T-helper 2 cell treated with Interferon-gamma antibody and Interleukin-4, amounts not matched to agents 5 μg/mL and 100 μg/mL, for 36 hours (primary cell): ENCODE data around the gene DNAH8.
"Not testable (repeated sequence)": the region's sequence is repeated elsewhere in the genome, so short reads cannot be mapped to it uniquely, and the experiment has no call there.

Experiments
- DNase-seq: peaks from one replicate; pipeline ENCODE4 v3.0.0; 2021; ENCODE audit warnings: low spot score
- H3K27ac Mint-ChIP-seq: one replicate; pipeline ENCODE4 v1.8.0; 2021; ENCODE audit warnings: mild to moderate bottlenecking, mixed read lengths
- H3K27me3 Mint-ChIP-seq: one replicate; pipeline ENCODE4 v1.8.0; 2021; ENCODE audit warnings: low read depth, mixed read lengths
- H3K36me3 Mint-ChIP-seq: one replicate; pipeline ENCODE4 v1.8.0; 2021; ENCODE audit warnings: low read depth, mixed read lengths
- H3K4me1 Mint-ChIP-seq: one replicate; pipeline ENCODE4 v1.8.0; 2021; ENCODE audit warnings: low read depth, mixed read lengths
- H3K4me3 Mint-ChIP-seq: one replicate; pipeline ENCODE4 v1.8.0; 2022; ENCODE audit warnings: mild to moderate bottlenecking, moderate library complexity, mixed read lengths
- H3K9me3 Mint-ChIP-seq: one replicate; pipeline ENCODE4 v1.8.0; 2021; ENCODE audit warnings: mixed read lengths

Gene DNAH8

GRCh38 chr6:38784506-38785235, 69.6 kb downstream of the DNAH8 start:
- H3K36me3 Mint-ChIP-seq, result no peaks in the 10 kb centered on the region
- H3K27me3 Mint-ChIP-seq, result peaks cover 34% of the 10 kb centered on the region
- no peak overlapping the region for H3K4me3 Mint-ChIP-seq
- no peak for DNase-seq
- no peak overlapping the region for H3K27ac Mint-ChIP-seq
- no peaks in the 10 kb centered on the region for H3K4me1 Mint-ChIP-seq
- H3K9me3 Mint-ChIP-seq, result no peaks in the 10 kb centered on the region

GRCh38 chr6:38786486-38786885, 71.4 kb downstream of the DNAH8 start:
- no peaks in the 10 kb centered on the region for H3K4me1 Mint-ChIP-seq
- H3K36me3 Mint-ChIP-seq, result no peaks in the 10 kb centered on the region
- H3K27ac Mint-ChIP-seq, result no peak overlapping the region
- no peaks in the 10 kb centered on the region for H3K9me3 Mint-ChIP-seq
- H3K27me3 Mint-ChIP-seq, result peaks cover 32% of the 10 kb centered on the region
- no peak for DNase-seq
- H3K4me3 Mint-ChIP-seq, result no peak overlapping the region

GRCh38 chr6:38789256-38789655, 74.1 kb downstream of the DNAH8 start:
- Mint-ChIP-seq H3K4me1 (no peaks in the 10 kb centered on the region), H3K27me3 (peaks cover 33% of the 10 kb centered on the region), H3K4me3 (no peak overlapping the region), H3K9me3 (no peaks in the 10 kb centered on the region), H3K27ac (no peak overlapping the region), H3K36me3 (no peaks in the 10 kb centered on the region)
- no peak for DNase-seq

GRCh38 chr6:38792356-38792755, 77.2 kb downstream of the DNAH8 start:
- Mint-ChIP-seq H3K4me1 (no peaks in the 10 kb centered on the region), H3K27ac (no peak overlapping the region), H3K9me3 (no peaks in the 10 kb centered on the region), H3K36me3 (no peaks in the 10 kb centered on the region), H3K4me3 (no peak overlapping the region), H3K27me3 (peaks cover 33% of the 10 kb centered on the region)
- DNase-seq, result no peak

GRCh38 chr6:38794682-38795081, 79.6 kb downstream of the DNAH8 start:
- Mint-ChIP-seq H3K4me3 (no peak overlapping the region), H3K36me3 (no peaks in the 10 kb centered on the region), H3K9me3 (no peaks in the 10 kb centered on the region), H3K27me3 (peaks cover 38% of the 10 kb centered on the region), H3K27ac (no peak overlapping the region), H3K4me1 (no peaks in the 10 kb centered on the region)
- DNase-seq, result no peak

- no peak overlapping the region for H3K4me3 Mint-ChIP-seq
- H3K9me3 Mint-ChIP-seq, result no peaks in the 10 kb centered on the region
Observed at GRCh38 chr6:38796006-38796405, 80.9 kb downstream of the DNAH8 start.

GRCh38 chr6:38796437-38796836, 81.3 kb downstream of the DNAH8 start:
- H3K4me3 Mint-ChIP-seq, H3K9me3 Mint-ChIP-seq, H3K36me3 Mint-ChIP-seq, H3K27ac Mint-ChIP-seq, H3K4me1 Mint-ChIP-seq, DNase-seq: not testable (repeated sequence)
- H3K27me3 Mint-ChIP-seq, result peaks cover 36% of the 10 kb centered on the region

More at GRCh38 chr6:38796006-38796405, 80.9 kb downstream of the DNAH8 start:
- Mint-ChIP-seq H3K27me3 (peaks cover 33% of the 10 kb centered on the region), H3K27ac (no peak overlapping the region), H3K36me3 (no peaks in the 10 kb centered on the region), H3K4me1 (no peaks in the 10 kb centered on the region)
- no peak for DNase-seq

- H3K27me3 Mint-ChIP-seq, result peaks cover 38% of the 10 kb centered on the region
- DNase-seq, result no peak
- no peak overlapping the region for H3K4me3 Mint-ChIP-seq
- H3K27ac Mint-ChIP-seq, result no peak overlapping the region
- H3K36me3 Mint-ChIP-seq, result no peaks in the 10 kb centered on the region
- no peaks in the 10 kb centered on the region for H3K9me3 Mint-ChIP-seq
- H3K4me1 Mint-ChIP-seq, result no peaks in the 10 kb centered on the region
Observed at GRCh38 chr6:38796850-38797249, 81.7 kb downstream of the DNAH8 start.

GRCh38 chr6:38797391-38797790, 82.3 kb downstream of the DNAH8 start:
- peaks cover 40% of the 10 kb centered on the region for H3K27me3 Mint-ChIP-seq
- H3K9me3 Mint-ChIP-seq, result no peaks in the 10 kb centered on the region
- no peak overlapping the region for H3K27ac Mint-ChIP-seq
- no peak for DNase-seq
- H3K4me3 Mint-ChIP-seq, result no peak overlapping the region
- no peaks in the 10 kb centered on the region for H3K36me3 Mint-ChIP-seq
- no peaks in the 10 kb centered on the region for H3K4me1 Mint-ChIP-seq

- H3K4me3 Mint-ChIP-seq, result no peak overlapping the region
- DNase-seq, result no peak
- H3K36me3 Mint-ChIP-seq, result no peaks in the 10 kb centered on the region
- H3K27me3 Mint-ChIP-seq, result peaks cover 45% of the 10 kb centered on the region
- H3K4me1 Mint-ChIP-seq, result no peaks in the 10 kb centered on the region
- no peak overlapping the region for H3K27ac Mint-ChIP-seq
- H3K9me3 Mint-ChIP-seq, result no peaks in the 10 kb centered on the region
Observed at GRCh38 chr6:38799529-38800184, 84.5 kb downstream of the DNAH8 start.

- Mint-ChIP-seq H3K36me3 (no peaks in the 10 kb centered on the region), H3K4me3 (no peak overlapping the region), H3K9me3 (no peaks in the 10 kb centered on the region), H3K27ac (no peak overlapping the region), H3K27me3 (peaks cover 51% of the 10 kb centered on the region), H3K4me1 (no peaks in the 10 kb centered on the region)
- DNase-seq, result no peak
Observed at GRCh38 chr6:38801305-38801704, 86.2 kb downstream of the DNAH8 start.

- H3K9me3 Mint-ChIP-seq, result no peaks in the 10 kb centered on the region
- no peak for DNase-seq
- no peak overlapping the region for H3K27ac Mint-ChIP-seq
- no peak overlapping the region for H3K4me3 Mint-ChIP-seq
- H3K36me3 Mint-ChIP-seq, result no peaks in the 10 kb centered on the region
- H3K4me1 Mint-ChIP-seq, result no peaks in the 10 kb centered on the region
- peaks cover 46% of the 10 kb centered on the region for H3K27me3 Mint-ChIP-seq
Observed at GRCh38 chr6:38802497-38802896, 87.4 kb downstream of the DNAH8 start.

- Mint-ChIP-seq H3K36me3 (no peaks in the 10 kb centered on the region), H3K4me3 (no peak overlapping the region), H3K27me3 (peaks cover 46% of the 10 kb centered on the region), H3K4me1 (no peaks in the 10 kb centered on the region), H3K27ac (no peak overlapping the region), H3K9me3 (no peaks in the 10 kb centered on the region)
- no peak for DNase-seq
Observed at GRCh38 chr6:38803129-38803528, 88.0 kb downstream of the DNAH8 start.

GRCh38 chr6:38804358-38804757, 89.2 kb downstream of the DNAH8 start:
- Mint-ChIP-seq H3K4me3 (no peak overlapping the region), H3K27me3 (peaks cover 41% of the 10 kb centered on the region), H3K4me1 (no peaks in the 10 kb centered on the region), H3K36me3 (no peaks in the 10 kb centered on the region), H3K27ac (no peak overlapping the region), H3K9me3 (no peaks in the 10 kb centered on the region)
- DNase-seq, result no peak
